Suppressor macrophage treated with lipopolysaccharide for 4 hours (primary cell): ENCODE measurements around the gene KMT2C.
"Not testable (repeated sequence)": the region's sequence is repeated elsewhere in the genome, so short reads cannot be mapped to it uniquely, and the experiment has no call there.

Experiments used
- DNase-seq: peaks from one replicate; pipeline ENCODE4 v3.0.0-alpha.2; 2020

KMT2C gene

GRCh38 chr7:152399344-152399743 is 36.5 kb downstream of the KMT2C start:
- no peak for DNase-seq

- DNase-seq, result peak; percentile 27
These were observed 40.7 kb downstream of the KMT2C start for GRCh38 chr7:152395112-152395511.

DNA sequence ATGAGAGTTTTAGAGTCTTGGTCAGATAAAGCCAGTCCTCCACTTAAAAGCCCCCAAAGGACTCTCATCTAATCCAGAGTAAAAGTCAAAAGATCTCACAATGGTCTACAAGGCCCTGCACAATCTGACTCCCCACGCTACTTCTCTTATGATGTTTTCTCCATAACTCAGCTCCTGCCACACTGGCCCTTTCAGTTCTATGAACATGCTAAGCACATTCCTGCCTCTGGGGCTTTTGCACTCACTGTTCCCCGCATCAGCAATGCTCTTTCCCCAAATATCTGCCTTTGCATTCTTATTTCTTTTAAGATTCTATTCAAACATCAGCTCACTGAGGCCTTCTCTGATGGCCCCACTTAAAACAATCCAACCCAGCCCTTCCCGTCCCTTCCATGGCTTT is 41.6 kb downstream of the KMT2C start:
- DNase-seq, result not testable (repeated sequence)

DNA sequence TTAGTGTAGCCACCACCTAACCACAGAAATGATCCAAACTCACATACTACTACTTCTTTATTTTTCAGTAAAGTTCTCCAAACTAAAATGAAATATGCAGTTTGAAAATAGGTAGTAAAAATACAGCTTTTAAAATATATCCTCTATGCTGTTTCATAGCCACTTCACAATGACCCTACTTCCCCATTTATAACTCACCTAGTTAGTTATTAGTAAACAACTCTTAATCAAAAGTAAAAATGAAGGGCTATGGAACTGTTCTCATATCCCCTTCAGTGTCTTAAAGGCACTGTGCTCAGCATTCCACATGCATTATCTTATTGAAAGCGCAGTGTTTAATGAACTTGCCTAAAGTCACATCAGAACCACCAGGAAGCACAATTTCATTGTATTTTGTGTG is 43.5 kb downstream of the KMT2C start:
- no peak for DNase-seq

DNA sequence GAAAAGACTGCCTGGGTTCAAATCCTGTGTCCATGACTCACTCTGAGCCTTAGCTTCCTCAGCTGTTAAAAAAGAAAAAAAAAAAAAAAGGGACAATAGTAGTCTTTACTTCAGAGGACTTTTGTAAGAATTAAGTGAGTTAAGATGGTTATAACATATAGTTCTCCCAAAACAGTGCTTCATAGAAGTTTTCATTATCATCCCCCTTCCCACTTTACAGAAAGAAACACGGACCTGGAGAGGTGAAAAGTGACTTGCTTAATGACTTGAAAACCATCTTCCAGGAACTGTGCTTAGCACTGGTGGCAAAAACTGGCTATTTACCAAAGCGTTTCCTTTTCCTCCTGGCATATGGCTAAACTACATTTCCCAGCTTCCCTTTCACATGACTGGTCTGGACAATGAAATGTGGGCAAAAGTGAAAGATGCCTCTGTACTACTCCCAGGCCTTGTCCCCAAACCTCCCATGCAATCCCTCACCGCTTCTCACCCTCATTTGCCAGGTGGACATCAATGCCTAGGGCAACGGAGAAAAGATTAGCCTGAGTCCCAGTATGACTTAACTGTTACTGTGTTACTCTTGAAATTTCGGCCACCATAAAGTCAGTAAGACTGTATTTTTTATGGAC is 49.6 kb downstream of the KMT2C start:
- DNase-seq, result not testable (repeated sequence)

- DNase-seq, result not testable (repeated sequence)
These were observed 51.3 kb downstream of the KMT2C start for GRCh38 chr7:152384235-152385200.

- DNase-seq, result peak; percentile 58
These were observed 52.2 kb downstream of the KMT2C start for GRCh38 chr7:152383341-152384234.

- DNase-seq, result no peak
These were observed 53.6 kb downstream of the KMT2C start for GRCh38 chr7:152382244-152382643.

GRCh38 chr7:152380931-152381578 is 54.7 kb downstream of the KMT2C start:
- DNase-seq, result not testable (repeated sequence)

- DNase-seq, result not testable (repeated sequence)
These were observed 57.3 kb downstream of the KMT2C start for GRCh38 chr7:152378497-152378896.

DNA sequence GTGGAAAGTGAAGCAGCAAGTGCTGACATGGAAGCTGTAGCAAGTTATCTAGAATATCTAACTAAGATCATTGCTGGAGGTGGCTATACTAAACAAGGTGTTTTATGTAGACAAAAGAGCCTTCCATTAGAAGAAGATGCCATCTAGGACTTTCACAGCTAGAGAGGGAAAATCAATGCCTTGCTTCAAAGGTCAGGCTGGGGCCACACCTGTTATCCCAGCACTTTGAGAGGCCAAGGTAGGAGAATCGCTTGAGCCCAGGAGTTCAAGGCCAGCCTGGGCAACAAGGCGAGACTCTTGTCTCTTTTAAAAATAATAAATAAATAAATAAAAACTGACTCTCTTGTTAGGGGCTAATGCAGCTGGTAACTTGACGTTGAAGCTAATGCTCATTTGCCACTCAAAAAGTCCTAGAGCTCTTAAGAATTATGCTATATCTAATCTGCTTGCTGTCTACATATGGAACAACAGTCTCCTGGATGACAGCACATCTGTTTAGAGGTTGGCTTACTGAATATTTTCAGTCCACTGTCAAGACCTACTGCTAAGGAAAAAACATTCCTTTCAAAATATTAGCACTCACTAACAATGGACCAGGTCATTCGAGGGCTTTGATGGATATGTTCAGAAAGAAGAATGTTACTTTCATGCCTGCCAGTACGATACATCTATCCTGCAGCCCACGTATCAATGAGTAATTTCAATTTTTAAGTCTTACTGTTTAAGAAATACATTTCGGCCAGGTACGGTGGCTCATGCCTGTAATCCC is 58.9 kb downstream of the KMT2C start:
- DNase-seq, result not testable (repeated sequence)

DNA sequence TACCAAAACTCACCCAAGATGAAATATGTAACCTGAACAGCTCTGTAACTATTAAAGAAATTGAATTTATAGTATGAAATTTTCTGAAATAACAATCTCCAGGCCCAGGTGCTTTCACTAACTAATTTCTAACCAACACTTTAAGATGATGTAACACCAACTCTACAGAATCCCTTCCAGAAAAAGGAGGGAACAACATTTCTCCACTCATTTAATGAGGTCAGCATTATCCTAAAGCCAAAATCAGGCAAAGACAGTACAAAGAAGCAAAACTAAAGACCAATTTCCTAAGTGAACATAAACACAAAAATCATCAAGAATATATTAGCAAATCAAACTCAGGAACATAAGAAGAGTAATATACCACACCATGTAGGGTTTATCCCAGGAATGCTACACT is 65.5 kb downstream of the KMT2C start:
- DNase-seq, result no peak

GRCh38 chr7:152369518-152369917 is 66.3 kb downstream of the KMT2C start:
- no peak for DNase-seq

- no peak for DNase-seq
These were observed 68.6 kb downstream of the KMT2C start for GRCh38 chr7:152367170-152367569.

DNA sequence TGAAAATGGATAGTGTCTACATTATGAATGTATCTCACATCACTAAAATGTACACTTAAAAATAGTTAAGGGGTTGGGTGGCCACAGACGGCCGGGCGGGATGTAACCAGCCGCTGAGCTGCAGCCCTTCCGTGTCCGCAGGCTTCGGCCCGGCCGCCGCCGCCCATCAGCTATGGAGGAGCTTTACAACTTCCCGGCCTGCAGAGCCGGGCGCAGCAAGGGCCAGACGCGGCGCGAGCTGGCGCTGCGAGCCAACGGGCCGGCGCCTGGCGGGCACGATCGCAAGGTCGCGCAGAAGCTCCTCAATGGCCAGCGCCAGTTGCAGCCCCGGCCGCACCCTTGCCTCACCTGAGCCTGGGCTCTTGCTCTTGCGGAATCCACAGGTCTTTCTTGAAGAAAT is 69.1 kb downstream of the KMT2C start:
- no peak for DNase-seq

DNA sequence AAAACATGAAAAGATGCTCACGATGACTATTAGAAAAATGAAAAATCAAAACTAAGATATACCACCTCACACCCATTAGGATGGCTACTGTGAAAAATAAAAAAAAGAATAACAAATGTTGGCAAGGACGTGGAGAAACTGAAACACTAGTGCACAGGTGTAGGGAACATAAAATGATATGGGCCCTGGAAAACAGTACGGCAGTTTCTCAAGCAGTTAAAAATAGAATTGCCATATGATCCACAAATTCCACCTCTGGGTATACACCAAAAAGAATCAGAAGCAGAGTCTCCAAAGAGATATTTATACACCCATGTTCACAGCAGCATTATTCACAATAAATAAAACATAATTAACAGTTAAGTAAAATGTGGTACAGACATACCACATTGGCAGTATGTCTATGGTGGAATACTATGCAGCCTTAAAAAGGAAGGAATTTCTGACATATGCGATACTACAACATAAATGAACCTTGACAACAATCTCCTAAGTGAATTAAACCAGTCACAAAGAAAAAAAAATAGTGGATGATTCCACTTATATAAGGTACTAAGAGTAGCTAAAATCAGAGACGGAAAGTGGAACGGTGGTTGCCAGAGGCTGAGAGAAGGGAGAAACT is 69.7 kb downstream of the KMT2C start:
- DNase-seq, result no peak

- no peak for DNase-seq
These were observed 72.0 kb downstream of the KMT2C start for GRCh38 chr7:152363798-152364197.

DNA sequence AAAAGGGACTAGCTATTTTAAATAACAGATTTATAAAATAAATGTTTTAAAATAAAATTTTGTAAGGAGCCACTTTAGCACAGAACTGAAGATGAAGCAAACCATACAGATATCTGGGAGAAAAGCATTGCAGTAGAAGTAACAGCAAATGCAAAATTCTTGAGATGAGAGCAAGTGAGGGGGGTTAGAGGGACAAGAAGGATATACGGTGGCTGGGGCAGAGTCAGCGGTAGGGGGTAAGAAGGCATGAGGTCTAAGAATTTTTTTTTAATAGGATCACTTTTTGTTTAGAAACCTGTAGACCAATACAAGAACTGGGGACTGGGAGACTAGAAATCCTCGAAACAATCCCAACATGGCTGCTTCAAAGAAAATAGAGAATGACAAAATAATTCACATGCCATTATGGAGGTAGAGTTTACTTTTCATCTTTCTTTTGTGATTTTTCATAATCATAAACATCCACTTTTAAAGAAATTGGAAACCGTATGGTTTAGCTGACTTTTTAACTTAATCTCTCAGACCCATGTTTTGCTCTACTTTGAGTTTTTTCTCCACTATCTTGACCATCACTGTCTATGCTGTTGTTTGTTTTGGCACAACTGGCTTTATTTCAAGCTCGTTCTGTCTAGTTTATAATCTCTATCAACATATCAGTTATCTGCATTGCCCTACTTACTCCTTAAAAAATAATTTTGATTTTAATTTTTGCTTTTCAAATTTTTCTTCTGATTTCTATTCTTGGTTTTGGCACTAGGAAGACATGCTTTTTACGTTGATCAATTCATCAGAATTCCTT is 73.5 kb downstream of the KMT2C start:
- no peak for DNase-seq

- DNase-seq, result no peak
These were observed 80.2 kb downstream of the KMT2C start for GRCh38 chr7:152355474-152356057.

GRCh38 chr7:152354061-152354460 is 81.7 kb downstream of the KMT2C start:
- DNase-seq, result no peak
